Measurements from ENCODE around the gene OXTR.

DNA sequence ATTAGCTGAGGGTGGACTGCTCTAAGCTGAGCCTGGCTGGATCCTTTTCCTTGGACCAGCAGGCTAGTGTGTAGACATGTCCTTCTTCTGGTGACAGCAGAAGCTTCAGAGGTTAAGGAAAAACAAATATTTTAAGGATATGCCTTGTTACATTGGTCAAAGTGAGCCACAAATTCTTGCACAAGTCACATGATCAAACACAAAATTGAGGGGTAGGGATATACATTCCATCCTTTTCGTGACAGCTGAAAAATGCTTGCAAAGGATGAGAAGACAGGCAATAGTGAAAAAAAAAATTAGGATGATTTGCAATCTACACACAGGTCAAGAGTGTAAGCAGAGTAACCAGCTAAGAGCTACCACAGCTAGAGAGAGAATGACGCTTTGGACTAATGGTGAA, 21.1 kb upstream of the OXTR start:
- TF ChIP-seq POLR2A (IDR thresholded peaks at IDR 0.05; ENCODE audit: low read depth, low read length) (no peak), RFX5 (IDR thresholded peaks at IDR 0.05; ENCODE audit: low read depth, low read length) (no peak), MXI1 (IDR thresholded peaks at IDR 0.05; ENCODE audit: borderline replicate concordance, low read depth, low read length) (no peak)
- TF ChIP-seq, protein P1, sequence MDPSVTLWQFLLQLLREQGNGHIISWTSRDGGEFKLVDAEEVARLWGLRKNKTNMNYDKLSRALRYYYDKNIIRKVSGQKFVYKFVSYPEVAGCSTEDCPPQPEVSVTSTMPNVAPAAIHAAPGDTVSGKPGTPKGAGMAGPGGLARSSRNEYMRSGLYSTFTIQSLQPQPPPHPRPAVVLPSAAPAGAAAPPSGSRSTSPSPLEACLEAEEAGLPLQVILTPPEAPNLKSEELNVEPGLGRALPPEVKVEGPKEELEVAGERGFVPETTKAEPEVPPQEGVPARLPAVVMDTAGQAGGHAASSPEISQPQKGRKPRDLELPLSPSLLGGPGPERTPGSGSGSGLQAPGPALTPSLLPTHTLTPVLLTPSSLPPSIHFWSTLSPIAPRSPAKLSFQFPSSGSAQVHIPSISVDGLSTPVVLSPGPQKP (IDR thresholded peaks at IDR 0.05; ENCODE audit: borderline replicate concordance, low read depth, low read length), result no peak

Data from IMR-90 (cell line).